ENCODE results near the gene RAB9A. TPM values are rescaled to one million over a fixed set of nuclear protein-coding genes. Genes with fewer than 3 reads are reported as not detected.
A peak's percentile ranks its signal among the peaks of the same experiment; 100 is the strongest.
"Not testable (repeated sequence)": the region's sequence is repeated elsewhere in the genome, so short reads cannot be mapped to it uniquely, and the experiment has no call there.

Gene RAB9A
- total RNA-seq, 1 experiment from 2014 or later = 42.7 TPM

DNA sequence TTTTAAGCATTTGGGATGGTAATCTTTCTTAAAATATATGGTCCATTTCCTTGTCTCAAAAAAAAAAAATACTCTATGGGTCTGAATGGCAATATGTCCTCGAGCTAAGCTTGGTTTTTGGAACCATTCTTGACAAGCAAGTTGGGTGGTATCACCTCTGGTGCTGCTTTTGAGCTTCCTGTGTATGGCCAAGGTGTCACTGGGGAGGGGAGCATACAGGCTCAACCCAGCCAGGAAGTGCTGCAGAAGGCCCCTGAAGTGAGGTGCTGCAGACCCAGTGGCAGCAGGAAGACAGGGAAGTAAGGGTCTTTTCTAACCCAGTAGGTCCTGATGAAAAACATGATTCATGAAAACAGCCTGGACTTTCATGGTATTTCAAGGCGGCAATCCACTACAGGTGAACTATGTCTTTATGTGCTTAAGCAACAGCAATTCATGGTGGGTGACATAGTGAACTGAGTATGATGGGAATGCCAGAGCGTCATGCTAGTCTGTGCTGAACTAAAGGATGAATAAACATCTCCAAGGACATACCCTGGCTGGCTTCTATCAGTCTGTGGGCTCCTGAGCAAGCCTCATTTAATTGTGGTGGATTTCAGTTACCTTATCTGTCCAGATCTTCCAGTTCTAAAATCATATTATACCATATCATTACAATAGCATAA, 30.4 kb downstream of the RAB9A start:
- Histone ChIP-seq H3K36me3 (peaks cover 28% of the 10 kb centered on the region), H3K4me3 (no peak overlapping the region), H3K27me3 (no peaks in the 10 kb centered on the region), H3K9me3 (no peaks in the 10 kb centered on the region)
- no peak for DNase-seq

GRCh38 chrX:13721371-13721770, 32.4 kb downstream of the RAB9A start:
- Histone ChIP-seq H3K36me3 (peaks cover 14% of the 10 kb centered on the region), H3K4me3 (no peak overlapping the region), H3K9me3 (no peaks in the 10 kb centered on the region), H3K27me3 (no peaks in the 10 kb centered on the region)
- DNase-seq = no peak

DNA sequence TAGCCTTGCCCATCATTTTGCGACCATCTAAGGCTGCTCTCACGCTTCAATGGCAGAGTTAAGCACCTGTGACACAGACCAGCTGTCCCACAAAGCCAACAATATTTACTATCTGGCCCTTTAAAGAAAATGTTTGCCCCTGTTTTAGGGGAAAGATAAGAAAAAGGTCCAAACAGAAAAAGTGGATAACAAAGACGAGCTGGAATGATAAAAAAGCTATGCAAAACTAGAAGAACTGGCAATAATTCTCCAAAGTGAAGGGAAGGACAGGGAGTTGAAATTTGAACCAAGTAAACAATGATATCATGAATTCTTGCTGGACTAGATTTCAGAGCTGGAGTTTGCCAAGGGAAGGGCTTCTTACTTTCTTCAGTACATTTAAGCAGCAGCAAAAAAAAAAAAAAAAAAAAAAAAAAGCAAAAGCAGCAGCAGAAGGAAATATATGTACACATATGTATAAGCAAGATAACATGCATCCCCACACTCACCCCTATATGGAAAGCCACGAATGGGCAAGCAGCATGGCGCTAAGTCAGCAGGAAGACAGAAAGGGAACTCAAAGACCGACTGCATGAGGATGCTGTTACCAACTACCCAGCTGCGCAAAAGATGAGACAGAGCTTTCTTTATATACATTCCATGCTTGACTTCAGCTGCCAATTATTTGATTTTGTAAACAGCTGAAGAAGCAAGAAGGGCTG, 33.0 kb downstream of the RAB9A start:
- no peak overlapping the region for H3K4me3 ChIP-seq
- H3K9me3 ChIP-seq = no peaks in the 10 kb centered on the region
- no peaks in the 10 kb centered on the region for H3K27me3 ChIP-seq
- peaks cover 14% of the 10 kb centered on the region for H3K36me3 ChIP-seq
- peak; percentile 26 for DNase-seq

GRCh38 chrX:13724878-13725277, 36.0 kb downstream of the RAB9A start:
- peaks cover 23% of the 10 kb centered on the region for H3K36me3 ChIP-seq
- H3K27me3 ChIP-seq, DNase-seq, H3K4me3 ChIP-seq, H3K9me3 ChIP-seq: not testable (repeated sequence)

- H3K36me3 ChIP-seq = peaks cover 30% of the 10 kb centered on the region
- not testable (repeated sequence) for H3K27me3 ChIP-seq, H3K4me3 ChIP-seq, H3K9me3 ChIP-seq, DNase-seq
These were observed 37.7 kb downstream of the RAB9A start for GRCh38 chrX:13726583-13726982.

- not testable (repeated sequence) for H3K9me3 ChIP-seq, H3K27me3 ChIP-seq, DNase-seq, H3K4me3 ChIP-seq
- peaks cover 28% of the 10 kb centered on the region for H3K36me3 ChIP-seq
These were observed 41.6 kb downstream of the RAB9A start for GRCh38 chrX:13730523-13730922.

- H3K4me3 ChIP-seq = no peak overlapping the region
- H3K9me3 ChIP-seq = no peaks in the 10 kb centered on the region; the same call in 1 of the 2 replicates
- no peak for DNase-seq
- no peaks in the 10 kb centered on the region for H3K27me3 ChIP-seq
- H3K36me3 ChIP-seq = peaks cover 31% of the 10 kb centered on the region
These were observed 43.5 kb downstream of the RAB9A start for GRCh38 chrX:13732246-13733067.

DNA sequence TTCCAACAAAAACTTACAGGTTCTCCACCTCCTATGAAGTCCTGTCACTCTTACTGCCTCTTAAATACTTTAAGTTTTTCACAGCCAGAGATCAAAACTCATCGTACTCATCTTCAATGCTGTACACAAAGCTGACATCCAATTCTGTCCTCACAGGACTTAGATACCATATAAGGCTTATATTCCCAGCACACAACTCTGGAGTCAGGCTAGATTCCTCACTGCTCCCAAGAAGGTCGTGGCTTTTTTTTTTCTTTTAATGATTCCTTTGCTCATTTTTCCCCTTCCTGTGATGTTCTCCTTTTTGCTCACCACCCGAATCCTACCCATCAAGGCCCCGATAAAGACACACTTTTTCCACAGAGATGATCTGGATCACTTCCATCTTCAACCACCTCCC, 44.6 kb downstream of the RAB9A start:
- Histone ChIP-seq H3K27me3 (no peaks in the 10 kb centered on the region), H3K9me3 (no peaks in the 10 kb centered on the region), H3K36me3 (peaks cover 31% of the 10 kb centered on the region), H3K4me3 (peak overlapping the region; percentile 88)
- DNase-seq = no peak

DNA sequence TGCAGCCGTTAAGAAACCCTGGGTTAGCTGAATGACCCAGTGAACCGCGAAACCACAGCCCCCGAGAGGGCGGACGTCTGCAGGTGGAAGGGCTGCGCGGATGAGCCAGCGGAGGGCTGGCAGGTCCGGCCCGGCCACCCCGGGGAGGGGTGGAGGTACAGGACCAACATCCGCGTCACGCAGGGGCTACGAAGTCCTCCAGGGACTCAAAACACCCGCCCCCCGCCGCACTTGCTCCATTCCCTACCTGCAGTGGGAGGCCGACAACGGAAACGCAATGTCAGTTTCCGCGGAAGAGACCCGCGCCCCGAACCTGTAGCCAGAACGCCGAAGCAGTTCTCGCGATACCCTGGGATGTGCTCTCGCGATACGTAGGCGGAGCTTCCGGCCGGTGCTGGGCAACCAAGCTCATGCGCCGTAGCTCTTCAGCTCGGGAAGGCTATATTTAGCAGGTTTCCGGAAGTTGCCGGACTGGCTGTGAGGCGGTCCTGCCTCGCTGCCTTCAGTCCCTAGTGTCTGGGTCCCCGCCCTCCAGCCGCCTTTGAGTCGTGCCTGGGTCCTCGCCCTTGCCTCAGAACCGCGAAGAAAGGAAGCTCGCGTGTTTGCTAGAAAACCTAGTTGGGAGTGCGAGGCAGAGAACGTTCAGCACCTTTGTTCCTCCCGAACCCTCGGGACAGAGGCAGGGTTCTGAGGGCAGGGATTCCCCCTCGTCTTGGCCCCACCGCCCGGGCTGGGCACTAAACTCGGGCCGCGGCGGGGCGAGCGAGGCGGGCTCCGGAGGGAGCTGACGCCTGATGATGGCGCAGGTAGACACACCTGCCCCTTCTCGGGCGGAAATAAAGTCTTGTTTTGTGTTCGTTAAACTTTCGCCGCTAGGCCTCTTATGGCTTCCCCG, 45.6 kb downstream of the RAB9A start, which contains the start of the genes OFD1 and TRAPPC2:
Gene OFD1, plus strand, starts transcription at position 471 of the 895 bp plus-strand sequence. Its CDS starts 324 bp downstream, at position 795.
Gene TRAPPC2, minus strand, starts transcription at position 343 of the 895 bp plus-strand sequence. CDS start 14,657 bp downstream, outside the sequence.
- no peaks in the 10 kb centered on the region for H3K27me3 ChIP-seq
- H3K4me3 ChIP-seq = peak within 1 kb of the TSS; percentile 88
- peak; percentile 91 for DNase-seq
- H3K9me3 ChIP-seq = no peaks in the 10 kb centered on the region
- H3K36me3 ChIP-seq = peaks cover 22% of the 10 kb centered on the region

- no peaks in the 10 kb centered on the region for H3K9me3 ChIP-seq
- H3K36me3 ChIP-seq = peaks cover 8% of the 10 kb centered on the region
- H3K4me3 ChIP-seq = no peak overlapping the region
- no peaks in the 10 kb centered on the region for H3K27me3 ChIP-seq
- no peak for DNase-seq
These were observed 52.8 kb downstream of the RAB9A start for GRCh38 chrX:13741695-13742094.

DNA sequence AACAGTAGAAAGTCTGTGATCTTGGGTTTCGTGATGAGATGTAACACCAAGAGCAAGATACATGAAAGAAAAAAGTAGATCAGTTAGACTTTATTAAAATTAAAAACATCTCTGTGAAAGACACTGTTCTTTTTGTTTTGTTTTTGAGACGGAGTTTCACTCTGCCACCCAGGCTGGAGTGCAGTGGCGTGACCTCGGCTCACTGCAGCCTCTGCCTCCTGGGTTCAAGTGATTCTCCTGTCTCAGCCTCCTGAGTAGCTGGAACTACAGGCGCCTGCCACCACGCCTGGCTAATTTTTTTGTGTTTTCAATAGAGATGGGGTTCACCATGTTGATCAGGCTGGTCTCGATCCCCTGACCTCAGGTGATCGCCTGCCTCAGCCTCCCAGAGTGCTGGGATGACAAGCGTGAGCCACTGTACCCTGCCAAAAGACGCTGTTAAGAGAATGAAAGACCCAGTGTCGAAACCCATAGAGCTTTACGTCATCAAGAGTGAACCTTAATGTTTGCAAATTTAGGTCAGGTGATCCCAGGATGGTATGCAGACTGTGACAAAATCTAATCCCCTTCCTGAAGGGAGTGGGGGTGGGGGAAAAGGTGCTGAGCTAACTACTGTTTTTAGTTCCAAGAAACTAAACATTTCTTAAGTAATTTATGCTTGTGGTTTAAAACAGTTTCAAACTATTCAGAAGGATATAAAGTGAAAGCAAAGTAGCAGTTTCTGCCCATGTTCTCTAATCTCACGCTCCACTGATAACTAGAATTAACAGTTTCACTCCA, 53.7 kb downstream of the RAB9A start:
- no peak for DNase-seq
- Histone ChIP-seq H3K36me3 (peaks cover 5% of the 10 kb centered on the region), H3K27me3 (no peaks in the 10 kb centered on the region), H3K4me3 (no peak overlapping the region), H3K9me3 (no peaks in the 10 kb centered on the region)

DNA sequence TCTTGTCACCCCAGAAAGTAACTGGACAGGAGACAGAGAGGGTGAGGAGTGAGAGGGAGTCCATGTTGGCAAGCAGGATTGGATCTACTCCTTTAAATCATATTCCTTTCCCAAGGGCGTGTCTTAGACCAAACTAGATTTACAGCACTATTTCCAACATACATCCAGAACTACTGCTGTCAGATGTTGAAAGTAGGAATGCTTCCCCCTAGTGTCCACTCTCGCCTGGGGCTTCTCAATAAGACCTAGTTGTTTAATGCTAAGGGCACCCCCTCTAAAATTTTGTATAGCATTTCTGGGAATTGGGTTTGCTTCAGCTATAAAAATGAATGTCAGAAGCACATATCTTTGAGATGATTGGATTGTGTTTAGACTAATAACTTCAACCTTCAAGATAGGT, 58.9 kb downstream of the RAB9A start:
- DNase-seq = peak; percentile 27
- Histone ChIP-seq H3K27me3 (no peaks in the 10 kb centered on the region), H3K36me3 (peaks cover 16% of the 10 kb centered on the region), H3K4me3 (no peak overlapping the region), H3K9me3 (no peaks in the 10 kb centered on the region)

GRCh38 chrX:13748486-13748885, 59.6 kb downstream of the RAB9A start:
- DNase-seq = no peak
- Histone ChIP-seq H3K4me3 (no peak overlapping the region), H3K36me3 (peaks cover 16% of the 10 kb centered on the region), H3K9me3 (no peaks in the 10 kb centered on the region), H3K27me3 (no peaks in the 10 kb centered on the region)

DNA sequence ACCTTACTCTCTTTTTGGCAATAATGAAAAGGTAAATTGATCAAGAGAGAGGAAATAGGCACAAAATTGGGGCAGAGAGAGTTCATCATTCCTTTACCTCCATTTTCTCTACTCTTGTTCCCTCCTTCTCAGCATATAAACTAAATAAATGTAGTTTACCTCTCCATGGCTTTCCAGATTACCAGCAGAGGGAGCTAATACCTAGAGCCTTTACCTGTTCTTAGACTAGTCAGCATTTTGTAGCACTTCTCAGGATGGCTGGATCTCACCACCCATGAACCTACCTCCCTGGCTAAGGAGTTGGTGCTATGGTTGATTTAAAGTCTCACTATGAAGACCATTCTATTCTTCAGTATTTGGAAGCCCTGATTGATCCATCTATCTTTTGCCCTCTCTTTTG, 61.3 kb downstream of the RAB9A start:
- Histone ChIP-seq H3K36me3 (peaks cover 13% of the 10 kb centered on the region), H3K9me3 (no peaks in the 10 kb centered on the region), H3K4me3 (no peak overlapping the region), H3K27me3 (no peaks in the 10 kb centered on the region)
- DNase-seq = no peak

DNA sequence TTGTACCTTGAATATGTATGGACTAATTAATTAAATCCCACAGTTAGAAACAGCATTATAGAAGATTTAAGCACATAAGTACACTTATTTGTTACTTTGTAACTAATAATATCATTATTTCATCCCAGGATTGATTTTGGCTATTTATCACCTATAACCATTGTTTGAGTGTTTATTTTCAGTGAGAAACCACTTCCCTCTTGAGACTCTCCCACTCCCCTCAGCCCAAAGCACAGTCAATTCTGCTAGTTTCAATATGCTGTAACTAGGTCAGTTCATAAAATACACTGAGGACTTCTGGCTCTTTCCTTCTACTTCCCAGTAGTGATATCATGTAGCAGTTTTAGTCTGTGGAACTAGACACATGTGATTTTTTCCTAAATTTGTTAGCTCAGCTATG, 61.9 kb downstream of the RAB9A start:
- Histone ChIP-seq H3K36me3 (peaks cover 13% of the 10 kb centered on the region), H3K4me3 (no peak overlapping the region), H3K9me3 (no peaks in the 10 kb centered on the region), H3K27me3 (no peaks in the 10 kb centered on the region)
- no peak for DNase-seq

DNA sequence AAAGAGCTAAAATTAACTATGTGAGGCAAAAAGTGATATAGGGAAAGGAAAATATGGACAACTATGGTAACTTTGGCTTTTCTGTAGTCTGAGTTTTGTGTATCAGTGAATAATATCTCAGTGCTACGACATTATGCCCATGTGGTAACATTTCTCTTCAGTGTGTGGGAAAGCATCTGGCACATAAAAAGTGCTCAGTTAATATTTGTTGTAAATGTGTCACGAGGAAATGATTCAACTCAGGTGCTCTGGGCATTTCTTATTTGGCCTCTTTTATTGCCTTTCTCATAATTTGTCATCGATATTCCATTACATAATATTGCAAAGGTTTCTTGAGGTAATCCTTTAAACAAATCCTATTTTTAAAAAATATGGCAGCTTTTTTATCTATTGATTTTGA, 63.2 kb downstream of the RAB9A start:
- no peak for DNase-seq
- no peaks in the 10 kb centered on the region for H3K27me3 ChIP-seq
- peaks cover 13% of the 10 kb centered on the region for H3K36me3 ChIP-seq
- no peaks in the 10 kb centered on the region for H3K9me3 ChIP-seq
- H3K4me3 ChIP-seq = no peak overlapping the region
